Left ventricle myocardium inferior (tissue), 1 donor: Measurements from ENCODE around the gene GPC5. TPM values are rescaled to one million over a fixed set of nuclear protein-coding genes. Genes with fewer than 3 reads are reported as not detected.

Source experiments
- DNase-seq: peaks from one replicate; pipeline ENCODE4 v3.0.0-alpha.2; 2020
- H3K27ac ChIP-seq: fragments of 200-600 bp; replicated peaks from 2 replicates; pipeline ENCODE4 v1.8.0; 2021
- H3K27me3 ChIP-seq: fragments of 200-600 bp; 2 replicates; pipeline ENCODE4 v1.8.0; 2021; ENCODE audit warnings: low read depth
- H3K36me3 ChIP-seq: fragments of 200-600 bp; 2 replicates; pipeline ENCODE4 v1.8.0; 2021
- H3K4me1 ChIP-seq: fragments of 200-600 bp; 2 replicates; pipeline ENCODE4 v1.8.0; 2021
- H3K4me3 ChIP-seq: fragments of 200-600 bp; 2 replicates; pipeline ENCODE4 v1.8.0; 2021; ENCODE audit warnings: mild to moderate bottlenecking, moderate library complexity
- H3K9me3 ChIP-seq: fragments of 200-600 bp; replicated peaks from 2 replicates; pipeline ENCODE4 v1.8.0; 2021
- intact Hi-C: fragments of 100-400 bp; cut with micrococcal nuclease; formaldehyde crosslinking; loops from one replicate; pipeline ENCODE4 v1.11.0; 2022
- total RNA-seq: library from RNA; stranded (reverse); fragmentation: NEBNext Ultra II Directional; extraction: Animal tissue kit (Norgen Biotek cat#: 25700); gene quantifications from one replicate; pipeline ENCODE4 v1.2.1, GENCODE V29; 2021
- TF ChIP-seq, protein P1 (sequence below): fragments of 200-600 bp; IDR thresholded peaks from 2 replicates; pipeline ENCODE4 v1.8.0; 2021; ENCODE audit warnings: antibody characterized with exemption, mild to moderate bottlenecking, borderline replicate concordance
- donor health status: DM: no; HTN: yes; CAD: no; lungs with severe emphysema.

Gene GPC5
- total RNA-seq, 1 donor from 2014 or later = 1.5 TPM

DNA sequence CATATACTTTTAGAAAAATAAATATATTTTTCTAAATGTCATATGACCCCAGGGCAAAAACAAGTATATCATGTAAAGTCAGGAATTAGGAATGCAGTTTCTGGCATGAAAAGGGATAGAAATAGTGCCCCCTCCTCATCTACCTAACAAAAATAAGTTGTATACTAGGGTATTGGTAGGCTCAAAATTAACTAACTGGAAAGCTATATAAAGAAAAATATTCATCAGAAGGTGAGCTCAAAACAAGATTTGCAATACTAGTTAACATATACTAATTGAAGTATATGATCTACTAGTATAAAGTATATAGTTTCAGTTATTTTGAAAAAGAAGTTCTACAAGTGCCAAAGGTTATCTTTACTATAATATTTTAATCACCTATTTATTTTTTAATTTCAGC is 200.2 kb downstream of the GPC5 start:
- no peaks in the 10 kb centered on the region for H3K9me3 ChIP-seq
- no peaks in the 10 kb centered on the region for H3K36me3 ChIP-seq
- H3K4me1 ChIP-seq = no peaks in the 10 kb centered on the region
- H3K27ac ChIP-seq = no peak overlapping the region
- no peak for DNase-seq
- H3K4me3 ChIP-seq = no peak overlapping the region
- H3K27me3 ChIP-seq = no peaks in the 10 kb centered on the region
- TF ChIP-seq, protein P1, sequence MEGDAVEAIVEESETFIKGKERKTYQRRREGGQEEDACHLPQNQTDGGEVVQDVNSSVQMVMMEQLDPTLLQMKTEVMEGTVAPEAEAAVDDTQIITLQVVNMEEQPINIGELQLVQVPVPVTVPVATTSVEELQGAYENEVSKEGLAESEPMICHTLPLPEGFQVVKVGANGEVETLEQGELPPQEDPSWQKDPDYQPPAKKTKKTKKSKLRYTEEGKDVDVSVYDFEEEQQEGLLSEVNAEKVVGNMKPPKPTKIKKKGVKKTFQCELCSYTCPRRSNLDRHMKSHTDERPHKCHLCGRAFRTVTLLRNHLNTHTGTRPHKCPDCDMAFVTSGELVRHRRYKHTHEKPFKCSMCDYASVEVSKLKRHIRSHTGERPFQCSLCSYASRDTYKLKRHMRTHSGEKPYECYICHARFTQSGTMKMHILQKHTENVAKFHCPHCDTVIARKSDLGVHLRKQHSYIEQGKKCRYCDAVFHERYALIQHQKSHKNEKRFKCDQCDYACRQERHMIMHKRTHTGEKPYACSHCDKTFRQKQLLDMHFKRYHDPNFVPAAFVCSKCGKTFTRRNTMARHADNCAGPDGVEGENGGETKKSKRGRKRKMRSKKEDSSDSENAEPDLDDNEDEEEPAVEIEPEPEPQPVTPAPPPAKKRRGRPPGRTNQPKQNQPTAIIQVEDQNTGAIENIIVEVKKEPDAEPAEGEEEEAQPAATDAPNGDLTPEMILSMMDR = no peak
- intact Hi-C loops = no loop called here

DNA sequence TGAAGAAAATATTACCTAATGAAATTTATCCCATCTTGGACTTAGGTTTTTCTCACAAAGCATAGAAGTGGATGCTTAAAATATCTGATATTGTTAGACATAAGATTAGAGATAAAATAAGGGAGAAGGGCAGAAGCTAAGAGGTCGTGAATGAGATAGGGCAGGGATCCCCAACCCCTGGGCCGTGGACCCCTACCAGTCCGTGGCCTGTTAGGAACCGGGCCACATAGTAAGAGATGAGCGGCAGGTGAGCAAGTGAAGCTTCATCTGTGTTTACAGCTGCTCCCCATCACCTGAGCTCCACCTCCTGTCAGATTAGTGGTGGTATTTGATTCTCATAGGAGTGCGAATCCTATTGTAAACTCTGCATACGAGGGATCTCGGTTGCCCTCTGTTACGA is 202.9 kb downstream of the GPC5 start:
- no peaks in the 10 kb centered on the region for H3K4me1 ChIP-seq
- intact Hi-C loops = no loop called here
- TF ChIP-seq, protein P1 = no peak
- no peaks in the 10 kb centered on the region for H3K27me3 ChIP-seq
- H3K36me3 ChIP-seq = no peaks in the 10 kb centered on the region
- no peak overlapping the region for H3K4me3 ChIP-seq
- no peak overlapping the region for H3K27ac ChIP-seq
- no peak for DNase-seq
- no peaks in the 10 kb centered on the region for H3K9me3 ChIP-seq

DNA sequence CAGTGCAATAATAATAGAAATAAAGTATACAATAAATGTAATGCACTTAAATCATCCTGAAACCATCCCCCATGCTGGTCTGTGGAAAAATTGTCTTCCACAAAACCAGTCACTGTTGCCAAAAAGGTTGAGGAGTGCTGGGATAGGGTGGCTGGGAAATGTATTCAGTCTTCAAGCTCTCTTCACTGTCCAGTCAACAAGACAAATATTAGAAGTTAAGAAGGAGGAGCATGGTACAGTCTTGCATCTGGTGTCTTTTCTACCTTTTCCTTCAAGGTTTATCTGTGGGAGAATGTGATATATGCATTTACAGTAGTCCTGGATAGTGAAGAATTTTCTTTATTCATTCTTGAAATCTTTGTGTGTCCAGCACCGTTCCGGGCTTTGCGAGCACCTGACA is 203.4 kb downstream of the GPC5 start:
- intact Hi-C loops = no loop called here
- H3K4me1 ChIP-seq = no peaks in the 10 kb centered on the region
- no peaks in the 10 kb centered on the region for H3K27me3 ChIP-seq
- TF ChIP-seq, protein P1 = no peak
- no peak overlapping the region for H3K4me3 ChIP-seq
- no peak for DNase-seq
- H3K36me3 ChIP-seq = no peaks in the 10 kb centered on the region
- no peaks in the 10 kb centered on the region for H3K9me3 ChIP-seq
- no peak overlapping the region for H3K27ac ChIP-seq

DNA sequence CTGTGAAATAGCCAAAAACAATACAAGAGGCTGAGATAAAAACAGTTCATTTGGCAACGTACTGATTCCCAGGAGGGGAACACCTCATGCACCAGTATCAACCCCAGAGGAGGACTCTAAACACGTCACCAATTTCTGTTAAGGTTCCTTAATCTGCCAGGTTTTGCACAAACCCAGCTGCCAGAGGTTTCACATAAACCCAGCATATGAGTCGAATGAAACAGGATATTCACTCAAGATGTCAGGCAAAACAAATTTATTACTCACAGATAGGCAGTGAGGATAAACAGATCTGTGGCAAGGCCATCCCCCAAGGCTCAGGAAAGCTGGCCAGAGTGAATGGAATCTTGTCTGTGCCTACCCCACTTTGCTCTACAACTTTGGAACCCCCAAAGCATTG is 210.9 kb downstream of the GPC5 start:
- DNase-seq = no peak
- Histone ChIP-seq H3K27me3 (no peaks in the 10 kb centered on the region), H3K27ac (no peak overlapping the region), H3K4me3 (no peak overlapping the region), H3K36me3 (no peaks in the 10 kb centered on the region), H3K9me3 (peaks cover 4% of the 10 kb centered on the region), H3K4me1 (no peaks in the 10 kb centered on the region)
- TF ChIP-seq, protein P1 = no peak
- intact Hi-C loops = no loop called here

DNA sequence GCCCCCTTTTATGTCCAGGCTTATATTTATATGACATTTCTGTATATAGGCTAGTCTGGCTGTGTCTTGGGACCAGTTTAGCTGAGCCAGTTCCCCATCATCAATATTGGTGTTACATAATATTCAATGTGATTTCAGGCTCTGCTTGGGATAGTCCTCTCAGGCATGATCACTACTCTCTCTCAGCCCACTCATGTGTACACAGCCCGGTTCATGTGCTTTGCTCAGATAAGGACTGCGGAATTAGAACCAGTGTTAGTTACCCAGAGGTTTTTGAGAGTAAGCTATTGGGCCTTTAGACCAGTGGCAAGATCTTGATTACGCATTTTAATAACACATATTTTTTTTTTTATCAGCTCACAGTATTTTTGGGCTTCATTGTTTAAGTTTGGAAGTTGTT is 219.9 kb downstream of the GPC5 start:
- TF ChIP-seq, protein P1 = no peak
- H3K9me3 ChIP-seq = no peaks in the 10 kb centered on the region
- no peak overlapping the region for H3K4me3 ChIP-seq
- no peaks in the 10 kb centered on the region for H3K36me3 ChIP-seq
- intact Hi-C loops = no loop called here
- DNase-seq = no peak
- H3K27me3 ChIP-seq = no peaks in the 10 kb centered on the region
- no peak overlapping the region for H3K27ac ChIP-seq
- H3K4me1 ChIP-seq = no peaks in the 10 kb centered on the region

DNA sequence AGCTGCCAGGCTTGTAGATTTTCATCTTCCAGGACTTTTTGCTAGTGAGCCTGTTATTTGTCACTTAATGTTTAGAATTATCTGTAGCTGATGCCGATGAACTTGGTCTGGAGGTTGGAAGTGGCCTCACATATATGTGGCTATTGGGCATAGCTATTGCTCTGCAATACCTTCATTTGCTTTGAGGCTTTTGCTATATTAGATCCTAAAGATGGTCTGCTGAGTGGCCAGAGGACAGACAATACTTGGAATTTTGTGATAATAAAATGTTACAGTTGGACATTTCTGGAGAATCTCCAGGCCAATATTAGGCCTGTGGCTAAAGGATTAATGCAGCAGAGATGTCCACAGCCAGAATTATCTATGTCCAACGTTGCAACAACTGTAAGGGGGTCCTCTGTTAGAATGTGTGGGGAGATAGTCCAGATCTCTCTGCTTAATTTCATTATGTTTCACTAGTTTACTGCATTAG is 222.3 kb downstream of the GPC5 start:
- H3K4me1 ChIP-seq = no peaks in the 10 kb centered on the region
- intact Hi-C loops = no loop called here
- TF ChIP-seq, protein P1 = no peak

More for the DNA sequence above, 222.3 kb downstream of the GPC5 start:
- Histone ChIP-seq H3K27me3 (no peaks in the 10 kb centered on the region), H3K36me3 (no peaks in the 10 kb centered on the region), H3K27ac (no peak overlapping the region), H3K4me3 (no peak overlapping the region), H3K9me3 (no peaks in the 10 kb centered on the region)
- DNase-seq = no peak
